NCI-H82 (cell line): ENCODE measurements around the gene UNK.
A peak's percentile ranks its signal among the peaks of the same experiment; 100 is the strongest.
"Not testable (repeated sequence)": the region's sequence is repeated elsewhere in the genome, so short reads cannot be mapped to it uniquely, and the experiment has no call there.

ENCODE experiments used
- DNase-seq: peaks from one replicate; lab custom pipeline; 2025; lab: John Stamatoyannopoulos, UW

The UNK gene

GRCh38 chr17:75851693-75851991 is 67.0 kb downstream of the UNK start:
- not testable (repeated sequence) for DNase-seq

GRCh38 chr17:75853433-75853832 is 68.8 kb downstream of the UNK start:
- DNase-seq, result no peak

DNA sequence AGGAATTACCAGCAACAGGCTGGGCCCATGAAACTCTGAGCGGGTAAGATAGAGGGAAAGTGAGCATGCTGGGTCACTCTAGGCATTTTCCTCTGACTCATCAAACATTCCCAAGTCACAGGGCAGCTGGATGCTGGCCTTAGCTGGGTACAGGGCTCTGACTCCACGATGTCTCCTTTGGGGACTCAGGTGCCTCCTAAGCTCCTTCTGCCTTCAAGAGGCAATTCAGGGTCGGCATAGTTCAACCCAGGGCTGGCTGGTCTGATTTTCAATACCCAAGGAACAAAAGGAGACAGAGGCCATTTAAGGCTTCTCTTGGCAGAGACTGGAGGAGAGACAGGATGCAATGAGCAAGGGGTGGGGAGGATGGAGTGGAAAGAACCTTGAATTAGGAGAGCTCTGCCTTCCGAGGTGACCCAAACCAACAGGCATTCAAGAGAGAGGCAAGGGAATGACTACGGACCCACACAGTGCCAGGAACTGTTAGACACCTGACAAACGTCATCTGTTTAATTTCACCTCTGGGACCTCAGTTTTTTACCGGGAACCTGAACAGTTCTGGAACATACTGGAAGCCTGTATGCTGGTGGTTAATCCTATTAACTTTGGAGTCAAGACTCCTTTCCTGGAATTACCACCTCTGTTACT is 69.6 kb downstream of the UNK start:
- peak; percentile 60 for DNase-seq

- no peak for DNase-seq
Observed at GRCh38 chr17:75854881-75855309, 70.3 kb downstream of the UNK start.

GRCh38 chr17:75855310-75856061 is 70.9 kb downstream of the UNK start, which contains the start of gene WBP2:
WBP2 (minus strand) TSS chr17:75855335; CDS start chr17:75855297, 38 bp downstream.
- DNase-seq, result peak; percentile 100

DNA sequence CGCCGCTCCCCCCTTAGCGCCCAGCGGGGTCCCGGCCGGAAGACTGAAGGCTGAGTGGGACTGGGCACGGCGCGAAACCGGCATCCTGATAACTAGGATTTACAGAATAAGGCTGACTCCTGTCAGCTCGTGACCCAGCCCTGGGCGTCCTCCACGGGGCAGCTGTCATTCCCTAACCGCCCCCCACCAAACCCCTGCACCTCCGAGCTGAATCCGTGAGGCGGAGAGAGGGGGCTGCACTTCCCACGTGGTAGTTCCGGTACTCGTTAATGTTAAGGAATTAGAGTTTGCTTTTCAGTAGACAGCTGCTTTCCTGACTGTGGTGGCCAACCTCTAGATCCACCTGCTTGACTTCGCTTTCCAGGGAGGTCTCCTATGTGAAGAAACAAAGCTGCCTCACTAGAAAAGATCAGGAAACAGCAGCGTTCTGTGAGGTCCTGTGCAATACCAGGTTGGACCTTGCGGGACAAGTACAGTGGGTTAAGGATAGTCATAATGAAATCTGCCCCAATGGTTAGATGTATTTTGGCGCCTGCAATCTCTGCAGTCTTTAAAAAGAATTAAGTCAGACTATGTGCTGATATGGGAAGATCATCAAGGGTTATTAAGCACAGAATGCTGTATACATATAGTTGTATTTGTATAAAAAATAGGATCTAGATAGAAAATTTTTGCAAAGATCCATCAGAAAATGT is 71.6 kb downstream of the UNK start:
- DNase-seq, result peak; percentile 81

GRCh38 chr17:75859358-75859757 is 74.8 kb downstream of the UNK start:
- not testable (repeated sequence) for DNase-seq

- DNase-seq, result no peak
Observed at GRCh38 chr17:75861927-75862317, 77.3 kb downstream of the UNK start.

DNA sequence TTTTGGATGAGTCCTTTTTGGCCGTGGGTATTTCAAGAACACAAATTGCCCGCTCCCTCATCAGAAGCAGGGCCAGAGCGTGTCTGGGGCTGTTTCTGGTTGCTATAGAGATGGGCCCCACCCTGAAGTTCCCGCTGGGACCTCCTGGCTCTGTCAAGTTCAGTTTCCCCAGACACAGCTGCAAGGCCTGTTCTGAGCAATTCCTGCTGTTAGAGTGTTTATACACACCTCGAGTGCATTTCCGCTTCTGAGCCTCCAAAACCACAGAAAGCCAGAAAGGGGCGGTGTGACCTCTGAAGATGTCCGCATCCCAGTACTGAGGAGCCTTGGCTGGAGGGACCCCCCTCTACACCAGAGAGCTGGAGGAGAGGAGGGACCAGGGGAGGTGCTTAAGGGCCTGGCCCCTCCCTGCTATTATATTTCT is 79.9 kb downstream of the UNK start:
- no peak for DNase-seq

DNA sequence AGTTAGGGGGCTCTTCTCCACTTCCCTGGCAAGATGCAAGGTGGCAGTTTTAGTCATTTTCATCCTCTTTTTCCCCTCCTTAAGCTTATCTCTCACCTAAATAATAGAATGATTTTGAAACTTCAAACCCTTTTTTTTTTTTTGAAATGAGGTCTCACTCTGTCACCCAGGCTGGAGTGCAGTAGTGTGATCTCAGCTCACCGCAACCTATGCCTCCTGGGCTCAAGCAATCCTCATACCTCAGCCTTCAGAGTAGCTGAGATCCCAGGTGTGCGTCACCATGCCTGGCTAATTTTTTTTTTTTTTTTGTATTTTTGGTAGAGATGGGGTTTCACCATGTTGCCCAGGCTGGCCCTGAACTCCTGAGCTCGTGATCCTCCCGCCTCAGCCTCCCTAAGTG is 80.3 kb downstream of the UNK start:
- DNase-seq, result not testable (repeated sequence)

DNA sequence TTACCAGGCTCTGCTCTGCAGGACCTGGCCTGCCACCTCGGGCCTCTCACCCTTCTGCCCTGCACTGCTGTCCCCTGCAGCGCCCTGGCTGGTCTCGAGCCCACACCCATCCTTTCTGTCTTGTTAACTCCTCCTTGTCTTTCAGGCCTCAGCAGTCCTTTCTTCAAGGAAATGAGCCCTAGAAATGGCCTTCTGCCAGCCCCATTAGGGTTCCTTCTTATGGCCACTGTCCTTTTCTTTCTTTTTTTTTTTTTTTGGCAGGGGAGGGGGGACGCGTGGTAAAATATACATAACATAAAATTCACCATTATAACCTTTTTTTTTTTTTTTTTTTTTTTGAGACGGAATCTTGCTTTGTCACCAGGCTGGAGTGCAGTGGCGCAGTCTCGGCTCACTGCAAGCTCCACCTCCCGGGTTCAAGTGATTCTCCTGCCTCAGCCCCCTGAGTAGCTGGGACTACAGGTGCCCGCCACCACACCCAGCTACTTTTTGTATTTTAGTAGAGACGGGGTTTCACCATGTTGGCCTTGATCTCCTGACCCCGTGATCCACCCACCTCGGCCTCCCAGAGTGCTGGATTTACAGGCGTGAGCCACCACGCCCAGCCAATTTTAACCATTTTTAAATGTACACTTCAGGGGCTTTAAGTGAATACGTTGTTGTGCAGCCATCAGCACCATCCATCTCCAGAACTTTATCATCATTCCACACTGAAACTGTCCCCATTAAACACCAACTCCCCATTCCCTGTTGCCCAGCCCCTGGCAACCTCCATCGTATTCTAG is 81.0 kb downstream of the UNK start:
- not testable (repeated sequence) for DNase-seq

DNA sequence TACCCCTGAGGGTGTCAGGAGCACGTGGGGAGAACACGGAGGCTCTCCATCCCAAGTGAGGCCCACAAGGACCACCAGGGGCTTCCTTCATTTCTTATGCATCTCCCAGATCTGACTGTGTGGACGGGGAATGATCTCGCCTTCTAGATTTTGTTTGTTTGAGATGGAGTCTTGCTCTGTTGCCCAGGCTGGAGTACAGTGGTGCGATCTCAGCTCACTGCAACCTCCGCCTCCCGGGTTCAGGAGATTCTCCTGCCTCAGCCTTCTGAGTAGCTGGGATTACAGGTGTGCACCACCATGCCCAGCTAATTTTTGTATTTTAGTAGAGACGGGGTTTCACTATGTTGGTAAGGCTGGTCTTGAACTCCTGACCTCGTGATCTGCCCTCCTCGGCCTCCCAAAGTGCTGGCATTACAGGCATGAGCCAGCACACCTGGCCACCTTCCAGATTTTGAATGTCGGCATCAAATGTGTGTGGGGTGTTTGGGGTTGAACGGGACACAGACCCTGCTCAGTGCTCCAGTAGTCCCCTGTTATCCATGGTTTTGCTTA is 84.2 kb downstream of the UNK start:
- DNase-seq, result not testable (repeated sequence)

DNA sequence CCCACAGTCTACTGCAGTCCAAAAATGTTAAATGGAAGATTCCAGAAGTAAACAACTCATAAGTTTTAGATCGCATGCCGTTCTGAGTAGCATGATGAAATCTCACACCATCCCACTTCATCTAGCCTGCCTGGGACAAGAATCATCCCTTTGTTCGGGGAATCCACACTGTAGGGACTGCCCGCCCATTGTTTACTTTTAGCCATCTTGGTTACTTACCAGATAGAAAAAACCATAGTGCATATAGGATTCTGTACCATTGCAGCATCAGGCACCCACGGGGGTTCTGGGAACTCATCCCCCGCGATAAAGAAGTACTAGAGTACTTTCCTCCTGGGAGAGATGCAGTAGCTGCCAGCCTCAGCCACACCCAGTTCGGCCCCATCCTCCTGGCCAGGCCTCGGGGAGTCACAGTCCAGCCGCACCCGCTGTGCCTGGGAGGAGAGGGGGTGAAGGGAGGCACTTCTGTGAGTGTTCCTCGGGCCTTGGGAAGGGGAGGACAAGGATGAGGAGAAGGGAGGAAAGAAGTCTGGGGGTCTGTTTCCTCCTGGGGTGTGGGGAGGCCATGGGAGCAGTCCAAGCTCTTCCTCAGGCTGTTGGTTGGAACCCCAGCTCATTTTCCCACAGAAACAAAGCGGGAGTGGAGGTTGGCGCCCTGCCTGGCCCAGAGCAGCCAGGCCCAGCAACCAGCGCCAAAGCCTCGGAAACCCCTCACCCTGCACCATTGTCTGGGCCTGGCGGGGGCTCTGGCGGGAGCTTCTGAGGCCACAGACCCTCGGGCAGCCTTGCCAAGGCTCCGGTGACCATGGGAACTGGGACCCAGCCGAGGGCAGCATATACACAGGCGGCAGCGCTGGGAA is 84.9 kb downstream of the UNK start:
- no peak for DNase-seq

- DNase-seq, result not testable (repeated sequence)
Observed at GRCh38 chr17:75870228-75870627, 85.6 kb downstream of the UNK start.

GRCh38 chr17:75872434-75873351 is 88.1 kb downstream of the UNK start:
- no peak for DNase-seq

DNA sequence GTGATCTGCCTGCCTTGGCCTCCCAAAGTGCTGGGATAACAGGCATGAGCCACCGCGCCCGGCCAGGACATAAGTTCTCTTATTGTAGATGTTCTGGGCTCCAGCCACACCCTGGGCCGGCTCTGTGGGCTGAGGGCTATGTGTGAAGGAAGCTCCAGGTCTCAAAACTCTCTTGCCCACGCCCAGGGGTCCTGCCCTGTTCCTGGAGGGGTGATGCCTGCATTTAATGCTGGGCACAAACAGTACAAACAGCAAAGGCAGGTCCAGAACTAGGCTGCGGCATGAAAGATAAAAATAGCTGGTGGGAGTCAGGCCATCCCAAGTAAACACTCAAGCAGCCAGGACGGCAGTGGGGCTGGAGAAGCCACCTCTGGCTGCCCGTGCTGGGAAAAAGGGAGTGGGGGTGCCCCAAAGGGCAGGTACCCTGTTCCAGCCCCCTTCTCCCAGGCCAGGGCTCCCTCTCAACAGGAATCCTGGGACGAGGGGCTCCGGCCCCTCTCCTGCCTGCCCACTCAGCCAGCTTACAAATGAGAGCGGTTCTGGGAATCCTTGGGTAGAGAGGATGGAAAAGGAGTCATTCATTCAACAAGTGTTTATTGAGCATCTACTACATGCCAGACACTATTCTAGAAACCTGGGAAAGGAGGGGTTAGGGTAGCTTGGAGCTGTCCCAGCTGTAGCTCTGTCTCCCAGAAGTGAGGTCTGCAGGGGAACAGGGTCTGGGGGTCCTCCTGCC is 89.1 kb downstream of the UNK start:
- DNase-seq, result no peak

GRCh38 chr17:75874323-75875181 is 89.9 kb downstream of the UNK start:
- DNase-seq, result no peak
